ENCODE data around the gene POLD2. TPM values are rescaled to one million over a fixed set of nuclear protein-coding genes. Genes with fewer than 3 reads are reported as not detected.

Gene POLD2
- total and polyA plus RNA-seq, 2 of the 13 experiments (the other 11 are each of a cell fraction or from before 2014, with no cell fraction given): 87.6 to 95.1 TPM

DNA sequence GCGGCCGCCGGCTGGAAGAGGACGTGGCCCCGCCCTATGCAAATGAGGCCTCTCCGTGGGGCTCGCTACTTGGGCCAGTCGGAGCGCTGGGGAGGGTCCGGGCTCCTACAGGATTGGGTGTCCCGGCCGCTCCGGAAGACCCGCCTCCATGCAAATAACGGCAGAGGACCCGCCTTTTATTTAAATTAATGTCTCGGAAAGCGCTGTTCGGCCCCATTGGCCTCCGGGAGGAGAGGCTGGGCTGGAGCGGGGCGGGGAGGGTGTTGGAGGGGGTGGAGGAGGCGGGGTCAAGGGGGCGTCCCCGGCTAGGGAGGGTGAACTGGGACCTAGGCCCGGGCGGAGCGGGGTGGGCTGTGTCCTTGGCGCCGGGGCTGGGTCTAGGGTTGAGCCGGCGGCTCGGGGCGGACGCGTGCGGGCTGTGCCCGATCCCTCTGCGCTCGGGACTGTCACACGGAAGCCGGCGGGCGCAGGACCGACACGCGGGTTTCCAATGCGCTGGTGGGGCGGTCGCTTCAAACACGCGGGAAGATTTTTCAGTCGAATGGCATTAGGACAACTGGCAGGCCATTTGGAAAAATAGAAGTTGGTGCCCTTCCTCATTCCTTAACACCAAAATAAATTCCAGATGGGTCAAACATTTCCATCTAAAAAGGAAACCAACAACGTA lies 40.7 kb downstream of the POLD2 start (continued):
- TF ChIP-seq RBFOX2 (IDR thresholded peaks at IDR 0.05; ENCODE audit: low read depth, low read length) (peak; percentile 5; the same call in 1 of the 2 replicates), POLR2AphosphoS5 (IDR thresholded peaks at IDR 0.05; ENCODE audit: low read depth, low read length) (peak; percentile 42; the same call in 1 of the 2 replicates), ZKSCAN5 (CRISPR knock-in tag; IDR thresholded peaks at IDR 0.05) (no peak), RXRB (CRISPR knock-in tag; IDR thresholded peaks at IDR 0.05; ENCODE audit: borderline replicate concordance) (0 out of 2 replicates have a peak, but pooled peaks have one; percentile 16), KAT8 (CRISPR knock-in tag; IDR thresholded peaks at IDR 0.05) (peak; percentile 25; the same call in 1 of the 2 replicates), ZBTB7B (CRISPR knock-in tag; IDR thresholded peaks at IDR 0.05) (0 out of 2 replicates have a peak, but pooled peaks have one; percentile 45), RARA (CRISPR knock-in tag; IDR thresholded peaks at IDR 0.05) (0 out of 2 replicates have a peak, but pooled peaks have one; percentile 45), ZNF678 (CRISPR knock-in tag; IDR thresholded peaks at IDR 0.05) (no peak), KLF16 (CRISPR knock-in tag; IDR thresholded peaks at IDR 0.05) (peak in 1 of 2 experiments; percentile 42; a peak in 2 of 4 replicates), POLR2A (IDR thresholded peaks at IDR 0.05; ENCODE audit: insufficient read depth in 1 of 2, low read depth in 2 of 2, low read length in 2 of 2) (peak in 1 of 2 experiments; percentile 75; a peak in 2 of 4 replicates), IRX3 (CRISPR knock-in tag; IDR thresholded peaks at IDR 0.05; ENCODE audit: borderline replicate concordance, low read depth) (no peak), NFYB (CRISPR knock-in tag; IDR thresholded peaks at IDR 0.05) (peak; percentile 90), SOX5 (CRISPR knock-in tag; IDR thresholded peaks at IDR 0.05; ENCODE audit: borderline replicate concordance) (0 out of 2 replicates have a peak, but pooled peaks have one; percentile 9), GABPB1 (CRISPR knock-in tag; IDR thresholded peaks at IDR 0.05) (peak; percentile 85), LCORL (IDR thresholded peaks at IDR 0.05) (no peak), LCORL (CRISPR knock-in tag; IDR thresholded peaks at IDR 0.05) (peak; percentile 35; the same call in 1 of the 2 replicates), ISL2 (CRISPR knock-in tag; IDR thresholded peaks at IDR 0.05) (0 out of 2 replicates have a peak, but pooled peaks have one; percentile 1), ZNF781 (CRISPR knock-in tag; IDR thresholded peaks at IDR 0.05; ENCODE audit: borderline replicate concordance, not compliant biosample characterization) (no peak)
- TF ChIP-seq, protein P1, sequence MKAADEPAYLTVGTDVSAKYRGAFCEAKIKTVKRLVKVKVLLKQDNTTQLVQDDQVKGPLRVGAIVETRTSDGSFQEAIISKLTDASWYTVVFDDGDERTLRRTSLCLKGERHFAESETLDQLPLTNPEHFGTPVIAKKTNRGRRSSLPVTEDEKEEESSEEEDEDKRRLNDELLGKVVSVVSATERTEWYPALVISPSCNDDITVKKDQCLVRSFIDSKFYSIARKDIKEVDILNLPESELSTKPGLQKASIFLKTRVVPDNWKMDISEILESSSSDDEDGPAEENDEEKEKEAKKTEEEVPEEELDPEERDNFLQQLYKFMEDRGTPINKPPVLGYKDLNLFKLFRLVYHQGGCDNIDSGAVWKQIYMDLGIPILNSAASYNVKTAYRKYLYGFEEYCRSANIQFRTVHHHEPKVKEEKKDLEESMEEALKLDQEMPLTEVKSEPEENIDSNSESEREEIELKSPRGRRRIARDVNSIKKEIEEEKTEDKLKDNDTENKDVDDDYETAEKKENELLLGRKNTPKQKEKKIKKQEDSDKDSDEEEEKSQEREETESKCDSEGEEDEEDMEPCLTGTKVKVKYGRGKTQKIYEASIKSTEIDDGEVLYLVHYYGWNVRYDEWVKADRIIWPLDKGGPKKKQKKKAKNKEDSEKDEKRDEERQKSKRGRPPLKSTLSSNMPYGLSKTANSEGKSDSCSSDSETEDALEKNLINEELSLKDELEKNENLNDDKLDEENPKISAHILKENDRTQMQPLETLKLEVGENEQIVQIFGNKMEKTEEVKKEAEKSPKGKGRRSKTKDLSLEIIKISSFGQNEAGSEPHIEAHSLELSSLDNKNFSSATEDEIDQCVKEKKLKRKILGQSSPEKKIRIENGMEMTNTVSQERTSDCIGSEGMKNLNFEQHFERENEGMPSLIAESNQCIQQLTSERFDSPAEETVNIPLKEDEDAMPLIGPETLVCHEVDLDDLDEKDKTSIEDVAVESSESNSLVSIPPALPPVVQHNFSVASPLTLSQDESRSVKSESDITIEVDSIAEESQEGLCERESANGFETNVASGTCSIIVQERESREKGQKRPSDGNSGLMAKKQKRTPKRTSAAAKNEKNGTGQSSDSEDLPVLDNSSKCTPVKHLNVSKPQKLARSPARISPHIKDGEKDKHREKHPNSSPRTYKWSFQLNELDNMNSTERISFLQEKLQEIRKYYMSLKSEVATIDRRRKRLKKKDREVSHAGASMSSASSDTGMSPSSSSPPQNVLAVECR (CRISPR knock-in tag; IDR thresholded peaks at IDR 0.05; ENCODE audit: borderline replicate concordance): peak; percentile 13; the same call in 1 of the 2 replicates
- TF ChIP-seq, protein P2, sequence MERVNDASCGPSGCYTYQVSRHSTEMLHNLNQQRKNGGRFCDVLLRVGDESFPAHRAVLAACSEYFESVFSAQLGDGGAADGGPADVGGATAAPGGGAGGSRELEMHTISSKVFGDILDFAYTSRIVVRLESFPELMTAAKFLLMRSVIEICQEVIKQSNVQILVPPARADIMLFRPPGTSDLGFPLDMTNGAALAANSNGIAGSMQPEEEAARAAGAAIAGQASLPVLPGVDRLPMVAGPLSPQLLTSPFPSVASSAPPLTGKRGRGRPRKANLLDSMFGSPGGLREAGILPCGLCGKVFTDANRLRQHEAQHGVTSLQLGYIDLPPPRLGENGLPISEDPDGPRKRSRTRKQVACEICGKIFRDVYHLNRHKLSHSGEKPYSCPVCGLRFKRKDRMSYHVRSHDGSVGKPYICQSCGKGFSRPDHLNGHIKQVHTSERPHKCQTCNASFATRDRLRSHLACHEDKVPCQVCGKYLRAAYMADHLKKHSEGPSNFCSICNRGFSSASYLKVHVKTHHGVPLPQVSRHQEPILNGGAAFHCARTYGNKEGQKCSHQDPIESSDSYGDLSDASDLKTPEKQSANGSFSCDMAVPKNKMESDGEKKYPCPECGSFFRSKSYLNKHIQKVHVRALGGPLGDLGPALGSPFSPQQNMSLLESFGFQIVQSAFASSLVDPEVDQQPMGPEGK (CRISPR knock-in tag; IDR thresholded peaks at IDR 0.05): peak; percentile 72
- TF ChIP-seq, protein P3, sequence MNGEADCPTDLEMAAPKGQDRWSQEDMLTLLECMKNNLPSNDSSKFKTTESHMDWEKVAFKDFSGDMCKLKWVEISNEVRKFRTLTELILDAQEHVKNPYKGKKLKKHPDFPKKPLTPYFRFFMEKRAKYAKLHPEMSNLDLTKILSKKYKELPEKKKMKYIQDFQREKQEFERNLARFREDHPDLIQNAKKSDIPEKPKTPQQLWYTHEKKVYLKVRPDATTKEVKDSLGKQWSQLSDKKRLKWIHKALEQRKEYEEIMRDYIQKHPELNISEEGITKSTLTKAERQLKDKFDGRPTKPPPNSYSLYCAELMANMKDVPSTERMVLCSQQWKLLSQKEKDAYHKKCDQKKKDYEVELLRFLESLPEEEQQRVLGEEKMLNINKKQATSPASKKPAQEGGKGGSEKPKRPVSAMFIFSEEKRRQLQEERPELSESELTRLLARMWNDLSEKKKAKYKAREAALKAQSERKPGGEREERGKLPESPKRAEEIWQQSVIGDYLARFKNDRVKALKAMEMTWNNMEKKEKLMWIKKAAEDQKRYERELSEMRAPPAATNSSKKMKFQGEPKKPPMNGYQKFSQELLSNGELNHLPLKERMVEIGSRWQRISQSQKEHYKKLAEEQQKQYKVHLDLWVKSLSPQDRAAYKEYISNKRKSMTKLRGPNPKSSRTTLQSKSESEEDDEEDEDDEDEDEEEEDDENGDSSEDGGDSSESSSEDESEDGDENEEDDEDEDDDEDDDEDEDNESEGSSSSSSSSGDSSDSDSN (CRISPR knock-in tag; IDR thresholded peaks at IDR 0.05): peak; percentile 70; the same call in 1 of the 2 replicates
